Hypothalamus (tissue), 51 donors: ENCODE data around the gene SLC17A5.

ENCODE experiments used
- DNase-seq, 51 donors: peaks; one replicate each; lab custom pipeline; 2025; lab: John Stamatoyannopoulos, UW

The SLC17A5 gene

GRCh38 chr6:73666393-73666792 is 12.6 kb upstream of the SLC17A5 start:
- DNase-seq: no peak

GRCh38 chr6:73665686-73666319 is 12.0 kb upstream of the SLC17A5 start:
- DNase-seq: no peak

GRCh38 chr6:73664701-73665100 is 10.9 kb upstream of the SLC17A5 start:
- no peak for DNase-seq

- DNase-seq: no peak
These were observed 3.4 kb upstream of the SLC17A5 start for GRCh38 chr6:73657201-73657600.

GRCh38 chr6:73656531-73657145 is 2.8 kb upstream of the SLC17A5 start:
- DNase-seq: no peak

- no peak for DNase-seq
These were observed 1.6 kb upstream of the SLC17A5 start for GRCh38 chr6:73655341-73655917.

- peak in 48 of 51 donors; percentile 4 to 72 (median 39) for DNase-seq
These were observed 888 bp downstream of the SLC17A5 start for GRCh38 chr6:73652637-73653570.

GRCh38 chr6:73649783-73650182 is 4.0 kb downstream of the SLC17A5 start:
- DNase-seq: no peak

GRCh38 chr6:73648166-73648565 is 5.6 kb downstream of the SLC17A5 start:
- DNase-seq: no peak

GRCh38 chr6:73644941-73645591 is 8.7 kb downstream of the SLC17A5 start:
- DNase-seq: no peak

- no peak for DNase-seq
These were observed 9.8 kb downstream of the SLC17A5 start for GRCh38 chr6:73644030-73644429.

GRCh38 chr6:73642530-73642929 is 11.3 kb downstream of the SLC17A5 start:
- no peak for DNase-seq

GRCh38 chr6:73640179-73640750 is 13.5 kb downstream of the SLC17A5 start:
- no peak for DNase-seq

GRCh38 chr6:73639040-73639439 is 14.8 kb downstream of the SLC17A5 start:
- DNase-seq: no peak

- DNase-seq: no peak
These were observed 16.4 kb downstream of the SLC17A5 start for GRCh38 chr6:73637404-73637803.

- DNase-seq: no peak
These were observed 17.7 kb downstream of the SLC17A5 start for GRCh38 chr6:73636048-73636447.

- DNase-seq: no peak
These were observed 21.4 kb downstream of the SLC17A5 start for GRCh38 chr6:73632346-73632745.

GRCh38 chr6:73631849-73632248 is 21.9 kb downstream of the SLC17A5 start:
- DNase-seq: no peak

- DNase-seq: no peak
These were observed 23.4 kb downstream of the SLC17A5 start for GRCh38 chr6:73630401-73630800.

GRCh38 chr6:73624896-73625295 is 28.9 kb downstream of the SLC17A5 start:
- no peak for DNase-seq
